Putamen (tissue), 1 donor: ENCODE measurements around the gene FAM83F.

Experiments used
- DNase-seq: peaks from one replicate; pipeline ENCODE4 v3.0.0-alpha.2; 2016; ENCODE audit warnings: low spot score

FAM83F gene

GRCh38 chr22:39965748-39966147 lies 29.0 kb upstream of the FAM83F start:
- DNase-seq: no peak

- no peak for DNase-seq
These were observed 28.3 kb upstream of the FAM83F start for GRCh38 chr22:39966470-39966869.

- DNase-seq: no peak
These were observed 27.5 kb upstream of the FAM83F start for GRCh38 chr22:39967103-39967829.

GRCh38 chr22:39967996-39968972 lies 26.5 kb upstream of the FAM83F start:
- DNase-seq: peak; percentile 17

- DNase-seq: no peak
These were observed 24.0 kb upstream of the FAM83F start for GRCh38 chr22:39970742-39971141.

GRCh38 chr22:39972641-39973040 lies 22.1 kb upstream of the FAM83F start:
- no peak for DNase-seq

GRCh38 chr22:39973656-39974055 lies 21.1 kb upstream of the FAM83F start:
- no peak for DNase-seq

- no peak for DNase-seq
These were observed 20.7 kb upstream of the FAM83F start for GRCh38 chr22:39974065-39974464.

GRCh38 chr22:39979048-39979447 lies 15.7 kb upstream of the FAM83F start:
- no peak for DNase-seq

- DNase-seq: no peak
These were observed 15.3 kb upstream of the FAM83F start for GRCh38 chr22:39979458-39979857.

- DNase-seq: no peak
These were observed 14.2 kb upstream of the FAM83F start for GRCh38 chr22:39980596-39980995.

- no peak for DNase-seq
These were observed 11.4 kb upstream of the FAM83F start for GRCh38 chr22:39983346-39983745.

GRCh38 chr22:39984006-39984405 lies 10.7 kb upstream of the FAM83F start:
- DNase-seq: no peak

- no peak for DNase-seq
These were observed 10.0 kb upstream of the FAM83F start for GRCh38 chr22:39984746-39985145.

- DNase-seq: peak; percentile 69
These were observed 9.2 kb upstream of the FAM83F start for GRCh38 chr22:39985383-39986035.

- no peak for DNase-seq
These were observed 6.2 kb upstream of the FAM83F start for GRCh38 chr22:39988386-39989114.

GRCh38 chr22:39989633-39990032 lies 5.1 kb upstream of the FAM83F start:
- peak; percentile 47 for DNase-seq

- DNase-seq: no peak
These were observed 4.1 kb upstream of the FAM83F start for GRCh38 chr22:39990686-39991085.

GRCh38 chr22:39991159-39991860 lies 3.4 kb upstream of the FAM83F start:
- DNase-seq: no peak

GRCh38 chr22:39992088-39992826 lies 2.5 kb upstream of the FAM83F start:
- no peak for DNase-seq
